ENCODE measurements around the gene IMMP2L.

DNA sequence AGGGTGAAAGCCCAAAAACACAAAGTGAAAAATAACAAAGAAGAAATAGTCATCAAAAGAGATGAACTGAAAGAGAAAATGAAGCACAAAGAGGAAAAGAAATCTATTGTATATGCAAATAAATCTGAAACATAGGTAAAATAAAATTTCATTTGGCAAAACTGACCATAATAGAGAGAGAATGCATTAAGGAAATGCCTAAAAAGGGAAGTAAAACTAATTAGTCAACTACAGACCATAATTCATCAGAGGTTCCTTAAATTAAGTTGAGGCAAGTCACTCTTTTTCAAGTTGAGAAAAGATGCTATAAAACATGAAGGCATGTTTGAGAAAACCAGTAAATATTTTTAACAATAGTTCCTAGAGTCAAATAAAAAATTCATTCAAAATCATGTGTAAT lies 238.1 kb downstream of the IMMP2L start:
- TF ChIP-seq MXI1 (IDR thresholded peaks at IDR 0.05; ENCODE audit: borderline replicate concordance, low read depth, low read length) (no peak), BHLHE40 (IDR thresholded peaks at IDR 0.05; ENCODE audit: low read depth, low read length) (no peak), NFE2L2 (IDR thresholded peaks at IDR 0.05; ENCODE audit: low read depth, low read length) (no peak), RAD21 (IDR thresholded peaks at IDR 0.05; ENCODE audit: low read length) (no peak), POLR2A (IDR thresholded peaks at IDR 0.05; ENCODE audit: low read depth, low read length) (no peak), RCOR1 (IDR thresholded peaks at IDR 0.05; ENCODE audit: insufficient replicate concordance, low read length) (no peak), SMC3 (IDR thresholded peaks at IDR 0.05; ENCODE audit: low read depth, low read length) (no peak), RFX5 (IDR thresholded peaks at IDR 0.05; ENCODE audit: low read depth, low read length) (no peak), CEBPB (IDR thresholded peaks at IDR 0.05; ENCODE audit: low read depth, low read length) (no peak), MAFK (IDR thresholded peaks at IDR 0.05; ENCODE audit: low read depth, low read length) (no peak), CHD1 (IDR thresholded peaks at IDR 0.05; ENCODE audit: low read depth, low read length) (no peak)
- TF ChIP-seq, protein P1, sequence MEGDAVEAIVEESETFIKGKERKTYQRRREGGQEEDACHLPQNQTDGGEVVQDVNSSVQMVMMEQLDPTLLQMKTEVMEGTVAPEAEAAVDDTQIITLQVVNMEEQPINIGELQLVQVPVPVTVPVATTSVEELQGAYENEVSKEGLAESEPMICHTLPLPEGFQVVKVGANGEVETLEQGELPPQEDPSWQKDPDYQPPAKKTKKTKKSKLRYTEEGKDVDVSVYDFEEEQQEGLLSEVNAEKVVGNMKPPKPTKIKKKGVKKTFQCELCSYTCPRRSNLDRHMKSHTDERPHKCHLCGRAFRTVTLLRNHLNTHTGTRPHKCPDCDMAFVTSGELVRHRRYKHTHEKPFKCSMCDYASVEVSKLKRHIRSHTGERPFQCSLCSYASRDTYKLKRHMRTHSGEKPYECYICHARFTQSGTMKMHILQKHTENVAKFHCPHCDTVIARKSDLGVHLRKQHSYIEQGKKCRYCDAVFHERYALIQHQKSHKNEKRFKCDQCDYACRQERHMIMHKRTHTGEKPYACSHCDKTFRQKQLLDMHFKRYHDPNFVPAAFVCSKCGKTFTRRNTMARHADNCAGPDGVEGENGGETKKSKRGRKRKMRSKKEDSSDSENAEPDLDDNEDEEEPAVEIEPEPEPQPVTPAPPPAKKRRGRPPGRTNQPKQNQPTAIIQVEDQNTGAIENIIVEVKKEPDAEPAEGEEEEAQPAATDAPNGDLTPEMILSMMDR (conservative IDR thresholded peaks at IDR 0.05; ENCODE audit: low read depth, low read length), result no peak
